Endothelial cell of hepatic sinusoid (primary cell): Measurements from ENCODE around the gene IGSF11.
"Not testable (repeated sequence)": the region's sequence is repeated elsewhere in the genome, so short reads cannot be mapped to it uniquely, and the experiment has no call there.

Experiments
- in situ Hi-C: cut with HindIII; loops from 2 replicates; pipeline ENCODE4 v1.10.0; 2017; ENCODE audit warnings: low sequenced_read_pairs

Gene IGSF11

DNA sequence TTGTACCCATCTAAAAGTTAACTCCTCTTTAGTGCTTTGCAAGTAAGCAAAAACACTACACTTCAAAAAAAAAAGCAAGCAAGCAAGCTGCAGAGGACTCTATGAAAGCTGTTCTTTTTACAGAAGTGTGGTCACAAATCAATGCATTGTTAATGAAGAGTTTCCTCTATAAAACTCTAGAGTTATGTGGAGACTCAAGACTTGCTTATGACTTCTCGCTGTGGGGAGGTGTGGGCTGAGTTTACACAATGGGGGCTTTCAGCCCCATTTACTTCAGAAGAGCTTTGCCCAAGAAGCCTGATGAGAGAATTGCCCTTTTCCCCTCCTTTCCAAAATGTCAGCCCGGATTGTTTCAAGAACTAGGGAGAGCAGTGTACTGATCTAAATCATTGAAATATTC lies 144.4 kb downstream of the IGSF11 start:
- in situ Hi-C loops, result no loop called here

DNA sequence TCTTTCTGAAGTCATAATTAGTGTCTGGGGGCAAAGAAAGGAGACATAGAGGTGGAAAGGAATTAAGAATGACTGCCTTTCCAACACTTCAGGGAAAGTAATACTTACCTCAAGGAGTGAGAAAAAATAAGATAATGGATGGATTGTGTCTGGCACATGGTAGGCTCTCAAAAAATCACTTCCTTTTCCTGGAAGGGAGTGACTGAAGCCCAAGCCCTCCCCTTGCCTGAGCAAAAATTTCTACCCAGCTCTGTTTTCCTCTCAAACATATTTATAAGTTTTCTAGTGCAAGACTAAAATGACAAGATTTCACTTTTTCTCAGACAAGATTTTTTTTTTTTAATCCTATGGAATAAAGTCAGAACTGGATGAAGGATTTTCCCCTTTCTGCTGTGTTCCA lies 145.0 kb downstream of the IGSF11 start:
- in situ Hi-C loops, result no loop called here

DNA sequence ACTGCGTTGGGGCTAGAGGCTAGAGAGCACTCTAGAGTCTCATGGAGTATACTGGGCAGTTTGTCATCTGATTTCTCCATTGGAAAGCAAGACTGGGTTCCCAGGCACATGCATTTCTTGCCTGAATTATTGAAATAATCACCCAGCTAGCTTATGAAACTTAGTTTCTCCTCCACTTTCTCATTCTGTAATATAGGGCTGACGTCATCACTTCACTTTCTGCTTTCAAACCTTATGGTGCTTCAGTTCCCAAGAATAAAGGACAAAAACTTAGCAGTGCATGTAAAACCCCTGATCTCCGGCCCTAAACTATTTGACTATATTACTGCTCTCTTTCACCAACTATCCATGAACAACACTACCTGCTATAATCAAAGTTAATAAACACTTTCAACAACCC lies 147.9 kb downstream of the IGSF11 start:
- in situ Hi-C loops, result no loop called here

DNA sequence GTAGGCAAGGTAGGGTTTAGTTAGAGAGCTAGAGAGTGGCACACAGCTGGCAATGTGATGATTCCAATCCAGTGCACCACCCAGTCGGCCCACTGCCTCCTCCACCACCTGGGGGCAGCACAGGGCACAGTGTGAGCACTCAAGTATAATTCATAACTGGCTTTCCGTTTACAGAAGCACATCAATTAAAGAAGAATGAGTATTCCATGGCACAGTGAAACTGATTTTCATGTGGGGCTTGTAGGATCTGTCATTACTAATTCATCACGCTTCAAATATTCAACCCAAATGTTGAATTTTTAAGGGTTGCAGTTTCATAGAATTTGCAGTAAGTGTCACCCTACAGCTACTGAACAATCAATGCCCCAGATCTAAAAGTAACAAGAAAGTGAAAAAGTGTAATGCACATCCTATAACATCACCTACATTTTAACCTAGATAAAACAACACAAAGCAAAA lies 149.9 kb downstream of the IGSF11 start:
- in situ Hi-C loops, result no loop called here

DNA sequence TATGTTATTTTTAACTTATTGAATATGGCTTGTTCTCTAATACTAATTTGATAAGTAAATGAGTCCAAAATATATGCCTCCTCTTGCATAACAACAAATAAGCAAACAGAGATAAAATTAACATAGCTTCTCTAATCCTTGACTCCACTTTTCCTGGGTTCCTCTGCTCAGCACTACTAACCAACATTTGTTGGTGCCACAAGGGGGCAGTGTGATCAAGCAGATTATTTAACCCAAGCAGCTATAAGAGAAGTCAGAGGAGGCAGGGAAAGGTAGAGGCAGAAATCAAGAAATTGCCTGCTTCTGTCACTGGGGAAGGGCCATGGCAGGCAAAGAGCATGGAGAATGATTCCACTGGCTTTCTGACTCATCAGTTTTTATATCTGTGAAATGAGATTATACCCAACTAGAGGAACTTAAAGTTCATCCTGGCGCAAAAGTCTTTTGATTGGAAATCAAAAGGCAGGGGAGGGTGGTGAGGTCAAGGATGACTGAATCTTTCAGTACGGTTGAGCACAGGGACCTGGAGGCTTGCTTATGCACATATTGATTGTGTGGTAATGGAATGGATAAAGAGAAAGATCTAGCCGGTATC lies 152.2 kb downstream of the IGSF11 start:
- in situ Hi-C loops, result no loop called here

DNA sequence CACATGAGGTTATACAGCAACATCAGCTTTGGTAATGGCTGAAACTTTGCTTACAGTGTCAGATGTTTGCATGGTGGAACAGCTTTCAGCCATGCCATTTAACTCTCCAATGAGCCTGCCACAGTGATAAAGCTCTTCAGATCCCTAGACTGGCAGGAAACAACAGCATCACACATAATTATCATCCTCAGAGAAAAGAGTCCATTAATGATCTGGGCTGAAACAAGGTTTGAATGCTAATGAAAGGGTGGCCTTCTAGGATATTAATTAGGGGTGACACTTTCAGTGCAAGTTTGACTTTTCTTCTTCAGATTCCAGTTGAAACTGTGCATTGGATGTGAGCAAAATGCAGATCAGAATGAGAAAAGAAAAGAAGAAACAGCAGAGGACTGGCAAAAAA lies 166.6 kb downstream of the IGSF11 start:
- in situ Hi-C loops, result no loop called here

DNA sequence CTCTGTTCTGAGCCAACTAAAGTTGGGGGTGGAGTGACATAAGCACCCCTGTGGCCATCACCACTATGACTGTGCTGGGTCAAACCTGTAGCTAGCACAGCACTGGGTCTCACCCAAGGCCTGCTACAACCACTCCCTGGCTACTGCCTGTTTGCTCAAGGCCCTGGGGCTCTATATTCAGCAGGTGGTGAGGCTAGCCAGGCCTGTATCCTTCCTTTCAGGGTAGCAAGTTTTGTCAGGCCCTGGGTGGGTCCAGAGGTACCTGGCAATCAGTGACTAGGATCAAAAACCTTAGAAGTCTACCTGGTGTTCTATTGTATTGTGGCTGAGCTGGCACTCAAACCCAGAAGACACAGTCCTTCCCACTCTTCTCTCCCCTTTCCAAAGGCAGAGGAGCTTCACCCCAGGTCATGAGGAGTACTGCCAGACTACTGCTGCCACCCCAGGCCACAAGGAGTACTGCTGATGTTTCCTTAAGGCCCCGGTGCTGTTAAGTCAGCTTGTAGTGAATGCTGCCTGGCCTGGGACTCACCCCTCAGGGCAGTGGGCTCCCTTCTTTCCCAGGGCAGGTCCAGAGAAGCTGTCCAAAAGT lies 170.8 kb downstream of the IGSF11 start:
- in situ Hi-C loops, result no loop called here

DNA sequence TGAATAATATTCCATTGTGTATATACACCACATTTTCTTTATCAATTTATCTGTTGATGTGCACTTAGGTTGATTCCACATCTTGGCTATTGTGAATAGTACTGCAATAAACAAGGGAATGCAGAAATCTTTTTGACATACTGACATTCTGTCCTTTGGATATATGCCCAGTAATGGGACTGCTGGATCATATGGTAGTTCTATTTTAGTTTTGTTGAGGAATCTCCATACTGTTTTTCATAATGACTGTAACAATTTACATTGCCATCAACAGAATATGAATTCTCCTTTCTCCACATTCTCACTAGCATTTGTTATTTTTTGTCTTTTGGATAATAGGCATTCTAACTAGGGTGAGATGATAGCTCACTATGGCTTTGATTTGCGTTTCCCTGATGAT lies 174.7 kb downstream of the IGSF11 start:
- in situ Hi-C loops, result no loop called here

DNA sequence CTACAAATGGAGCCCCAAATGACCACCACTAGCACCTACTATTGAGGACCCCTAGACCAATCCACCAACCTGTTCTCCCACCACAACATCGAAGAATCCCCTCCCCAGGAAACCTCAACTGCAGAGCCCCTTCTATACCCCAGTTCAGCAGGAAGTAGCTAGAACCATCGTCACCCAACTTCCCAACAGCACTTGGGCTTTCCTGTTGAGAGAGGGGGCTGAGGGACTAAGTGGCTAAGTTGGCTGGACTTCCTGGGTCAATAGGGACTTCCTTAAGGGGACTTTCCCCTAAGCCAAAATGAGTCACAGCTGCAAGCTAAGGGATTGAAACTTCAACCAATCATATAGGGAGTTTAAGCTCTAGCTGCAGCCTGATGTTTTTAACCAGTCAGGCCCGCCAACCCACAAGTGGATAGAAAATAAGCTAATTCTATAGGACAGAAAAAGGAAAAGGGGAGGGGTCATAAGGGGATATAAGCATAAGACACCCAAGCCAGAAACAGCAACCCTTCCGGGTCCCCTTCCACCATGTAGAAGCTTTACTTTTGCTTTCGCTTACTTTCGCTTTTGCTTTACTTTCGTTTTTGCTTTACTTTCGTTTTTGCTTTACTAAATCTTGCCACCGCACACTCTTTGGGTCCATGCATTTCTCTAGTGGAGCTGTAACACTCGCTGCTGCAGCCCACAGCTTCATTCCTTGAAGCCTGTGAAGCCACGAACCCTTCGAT lies 183.0 kb downstream of the IGSF11 start:
- in situ Hi-C loops, result not testable (repeated sequence)

DNA sequence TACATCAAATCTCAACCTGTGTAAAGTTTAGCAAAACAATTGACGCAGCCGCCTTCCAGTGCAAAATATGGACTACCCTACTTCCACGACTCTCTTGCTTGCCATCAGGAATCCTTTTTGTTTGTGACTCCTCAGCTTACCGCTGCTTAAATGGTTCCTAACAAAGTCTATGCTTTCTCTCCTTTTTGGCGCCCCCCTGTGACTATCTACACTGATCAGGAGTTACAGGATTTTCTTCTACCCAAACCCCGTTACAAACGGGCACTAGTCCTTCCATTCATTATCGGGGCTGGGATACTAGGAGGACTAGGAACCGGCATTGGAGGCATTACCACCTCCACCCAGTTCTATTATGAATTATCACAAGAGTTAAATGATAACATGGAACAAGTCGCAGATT lies 184.0 kb downstream of the IGSF11 start:
- in situ Hi-C loops, result no loop called here
